Osteoblast (primary cell): ENCODE results near the gene STK38. TPM values are rescaled to one million over a fixed set of nuclear protein-coding genes. Genes with fewer than 3 reads are reported as not detected.

Experiments used
- DNase-seq: peaks from one replicate; pipeline ENCODE4 v3.0.0; 2011; ENCODE audit warnings: low spot score, mixed read lengths; ENCODE audit not compliant: insufficient read length; ENCODE audit errors: missing footprints
- H2AFZ ChIP-seq: 2 replicates; pipeline ENCODE4 v1.6.0; 2011; ENCODE audit warnings: mild to moderate bottlenecking, low read length
- H3K27ac ChIP-seq: 2 replicates; pipeline ENCODE4 v1.5.1; 2011; ENCODE audit warnings: mild to moderate bottlenecking, low read depth, low read length, moderate library complexity
- H3K27me3 ChIP-seq: 2 replicates; pipeline ENCODE4 v1.6.0; 2012; ENCODE audit warnings: mild to moderate bottlenecking, control low read depth, inconsistent platforms, low read length, moderate library complexity; ENCODE audit not compliant: insufficient read depth
- H3K36me3 ChIP-seq: 2 replicates; pipeline ENCODE4 v1.5.1; 2011; ENCODE audit warnings: mild to moderate bottlenecking, low read length, control low read depth, moderate library complexity; ENCODE audit not compliant: insufficient read depth
- H3K4me1 ChIP-seq: 2 replicates; pipeline ENCODE4 v1.5.1; 2011; ENCODE audit warnings: mild to moderate bottlenecking, low read length, control low read depth, moderate library complexity; ENCODE audit not compliant: insufficient read depth
- H3K4me2 ChIP-seq: 2 replicates; pipeline ENCODE4 v1.6.0; 2011; ENCODE audit warnings: mild to moderate bottlenecking, low read length; ENCODE audit not compliant: insufficient read depth
- H3K4me3 ChIP-seq: fragments of 200-600 bp; sonication (generic); 3 replicates; pipeline ENCODE4 v1.5.1; 2012; ENCODE audit warnings: mild to moderate bottlenecking, low read length, inconsistent platforms; ENCODE audit not compliant: insufficient read depth
- H3K79me2 ChIP-seq: 2 replicates; pipeline ENCODE4 v1.6.0; 2012; ENCODE audit warnings: mild to moderate bottlenecking, low read length, control low read depth, inconsistent platforms; ENCODE audit not compliant: insufficient read depth
- H3K9me3 ChIP-seq: 2 replicates; pipeline ENCODE4 v1.5.1; 2011; ENCODE audit warnings: low read depth, low read length, control low read depth
- H4K20me1 ChIP-seq: 2 replicates; pipeline ENCODE4 v1.6.0; 2012; ENCODE audit warnings: mild to moderate bottlenecking, low read length, control low read depth; ENCODE audit not compliant: insufficient read depth
- total RNA-seq: library from RNA; depleted of rRNA; stranded (reverse); fragments of >200 nt; gene quantifications from 2 replicates; pipeline ENCODE4 v1.2.3, GENCODE V29; 2012
- TF ChIP-seq, protein P1 (sequence below): IDR thresholded peaks from 2 replicates; pipeline ENCODE4 v1.5.1; 2011; ENCODE audit warnings: mild to moderate bottlenecking, low read depth, low read length, moderate library complexity; ENCODE audit errors: extremely low read depth

Gene STK38
- total RNA-seq, result 41.5 and 48.1 TPM in 2 replicates

DNA sequence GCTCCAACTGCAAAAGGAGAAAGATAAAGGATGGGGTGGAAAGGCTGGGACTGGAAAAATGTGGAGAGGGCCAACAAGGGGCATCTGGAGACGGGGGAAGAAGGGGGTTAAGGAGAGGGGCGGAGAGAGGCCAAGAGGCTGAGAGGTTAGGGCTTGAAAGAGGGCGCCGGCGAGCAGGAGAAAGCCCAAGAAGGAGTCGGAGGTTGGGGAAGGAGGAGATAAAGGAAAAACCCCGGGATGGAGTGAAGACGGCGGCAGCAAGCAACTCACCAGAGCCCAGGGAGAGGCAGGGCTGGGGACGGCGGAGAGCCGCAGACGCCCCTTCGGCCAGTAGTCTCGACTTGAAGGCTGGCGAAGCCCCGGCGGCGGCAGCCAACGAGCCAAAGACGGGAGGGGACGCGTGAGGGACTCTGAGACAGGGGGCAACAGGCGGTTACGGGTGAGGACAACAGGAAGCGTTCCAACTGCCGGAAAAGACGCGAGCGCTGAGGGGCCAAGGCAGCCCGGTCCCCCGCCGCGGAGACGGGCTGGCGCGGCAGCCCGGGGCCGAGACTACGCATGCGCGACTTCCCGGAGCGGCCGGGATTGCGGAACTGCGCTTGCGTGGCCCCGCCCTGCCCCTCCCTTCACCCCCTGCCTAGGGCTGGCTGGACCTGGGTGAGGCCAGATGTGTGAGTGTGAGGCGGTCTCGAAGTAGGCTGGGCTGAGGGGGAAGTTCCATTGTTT is at the start of gene STK38:
Gene STK38 (minus strand): TSS at position 560 of the 726 bp plus-strand sequence. CDS start 7,277 bp downstream, outside the sequence.
- H3K4me1 ChIP-seq, result peaks cover 26% of the 10 kb centered on the region
- no peaks in the 10 kb centered on the region for H3K36me3 ChIP-seq
- H3K4me3 ChIP-seq, result peak within 1 kb of the TSS; percentile 99
- peak within 1 kb of the TSS; percentile 94 for H3K4me2 ChIP-seq
- peak within 1 kb of the TSS; percentile 90 for H3K27ac ChIP-seq
- H4K20me1 ChIP-seq, result peaks cover 13% of the 10 kb centered on the region
- H2AFZ ChIP-seq, result peak within 1 kb of the TSS; percentile 97
- no peaks in the 10 kb centered on the region for H3K9me3 ChIP-seq
- peaks cover 54% of the 10 kb centered on the region for H3K79me2 ChIP-seq
- TF ChIP-seq, protein P1, sequence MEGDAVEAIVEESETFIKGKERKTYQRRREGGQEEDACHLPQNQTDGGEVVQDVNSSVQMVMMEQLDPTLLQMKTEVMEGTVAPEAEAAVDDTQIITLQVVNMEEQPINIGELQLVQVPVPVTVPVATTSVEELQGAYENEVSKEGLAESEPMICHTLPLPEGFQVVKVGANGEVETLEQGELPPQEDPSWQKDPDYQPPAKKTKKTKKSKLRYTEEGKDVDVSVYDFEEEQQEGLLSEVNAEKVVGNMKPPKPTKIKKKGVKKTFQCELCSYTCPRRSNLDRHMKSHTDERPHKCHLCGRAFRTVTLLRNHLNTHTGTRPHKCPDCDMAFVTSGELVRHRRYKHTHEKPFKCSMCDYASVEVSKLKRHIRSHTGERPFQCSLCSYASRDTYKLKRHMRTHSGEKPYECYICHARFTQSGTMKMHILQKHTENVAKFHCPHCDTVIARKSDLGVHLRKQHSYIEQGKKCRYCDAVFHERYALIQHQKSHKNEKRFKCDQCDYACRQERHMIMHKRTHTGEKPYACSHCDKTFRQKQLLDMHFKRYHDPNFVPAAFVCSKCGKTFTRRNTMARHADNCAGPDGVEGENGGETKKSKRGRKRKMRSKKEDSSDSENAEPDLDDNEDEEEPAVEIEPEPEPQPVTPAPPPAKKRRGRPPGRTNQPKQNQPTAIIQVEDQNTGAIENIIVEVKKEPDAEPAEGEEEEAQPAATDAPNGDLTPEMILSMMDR, result no peak
- H3K27me3 ChIP-seq, result no peaks in the 10 kb centered on the region
- DNase-seq, result peak; percentile 97

DNA sequence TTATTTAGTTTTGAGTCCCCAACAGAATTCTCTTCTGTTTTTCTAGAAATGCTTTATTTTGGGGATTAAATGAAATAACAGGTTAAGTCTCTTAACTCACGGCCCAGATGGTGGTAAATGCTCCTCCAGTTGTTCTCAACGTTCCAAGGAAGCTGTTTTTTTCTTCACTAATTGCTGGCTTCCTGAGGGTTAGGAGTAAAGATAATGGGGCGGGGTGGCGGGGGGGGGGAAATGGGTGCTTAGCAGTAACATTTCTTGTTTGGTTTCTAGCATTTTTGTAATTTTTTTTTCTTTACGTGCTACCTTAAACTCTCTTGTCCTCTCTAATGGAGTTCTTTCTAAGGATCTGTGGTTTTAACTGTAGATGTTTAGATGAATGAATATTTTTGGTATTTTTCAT is 49.1 kb upstream of the STK38 start:
- H3K36me3 ChIP-seq, result peaks cover 53% of the 10 kb centered on the region
- H3K9me3 ChIP-seq, result no peaks in the 10 kb centered on the region
- H3K4me3 ChIP-seq, result peak overlapping the region; percentile 95
- peak overlapping the region; percentile 99 for H3K27ac ChIP-seq
- H3K4me2 ChIP-seq, result peak overlapping the region; percentile 94
- TF ChIP-seq, protein P1, result no peak
- H3K27me3 ChIP-seq, result no peaks in the 10 kb centered on the region
- no peak overlapping the region for H2AFZ ChIP-seq
- peaks cover 52% of the 10 kb centered on the region for H3K4me1 ChIP-seq
- peaks cover 68% of the 10 kb centered on the region for H4K20me1 ChIP-seq
- H3K79me2 ChIP-seq, result peaks cover 84% of the 10 kb centered on the region
- peak; percentile 23 for DNase-seq

GRCh38 chr6:36594816-36595643 is 47.8 kb upstream of the STK38 start:
- Histone ChIP-seq H3K9me3 (no peaks in the 10 kb centered on the region), H3K27ac (peak overlapping the region; percentile 99), H3K79me2 (peaks cover 72% of the 10 kb centered on the region), H4K20me1 (peaks cover 56% of the 10 kb centered on the region), H3K4me3 (peak overlapping the region; percentile 95), H2AFZ (no peak overlapping the region), H3K27me3 (no peaks in the 10 kb centered on the region), H3K4me2 (peak overlapping the region; percentile 94), H3K4me1 (peaks cover 44% of the 10 kb centered on the region), H3K36me3 (peaks cover 39% of the 10 kb centered on the region)
- TF ChIP-seq, protein P1, result no peak
- DNase-seq, result peak; percentile 21
